ENCODE results near the gene CFDP1.

Gene CFDP1

GRCh38 chr16:75371171-75371570 lies 62.1 kb downstream of the CFDP1 start:
- DNase-seq = no peak

GRCh38 chr16:75364286-75364791 lies 69.0 kb downstream of the CFDP1 start:
- no peak for DNase-seq

DNA sequence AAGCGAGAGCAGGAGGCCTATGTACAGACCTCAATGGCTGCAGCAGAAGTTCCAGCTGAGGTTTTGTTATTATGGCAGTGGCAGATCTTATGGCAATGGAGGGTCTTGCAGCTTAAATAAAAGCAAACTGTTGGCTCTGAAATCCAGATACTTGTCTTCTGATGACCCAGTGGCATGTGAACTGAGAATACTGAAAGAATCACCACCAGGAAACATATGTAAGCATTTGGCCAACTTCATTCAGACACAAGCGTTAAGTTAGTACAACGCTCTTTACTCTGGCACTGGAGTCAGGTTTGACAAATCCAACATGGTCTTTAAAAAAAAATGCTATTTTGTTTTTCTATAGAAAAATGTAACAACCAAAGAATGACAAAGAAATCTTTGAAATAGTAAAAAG lies 70.5 kb downstream of the CFDP1 start:
- DNase-seq = no peak

GRCh38 chr16:75361936-75362335 lies 71.4 kb downstream of the CFDP1 start:
- no peak for DNase-seq

DNA sequence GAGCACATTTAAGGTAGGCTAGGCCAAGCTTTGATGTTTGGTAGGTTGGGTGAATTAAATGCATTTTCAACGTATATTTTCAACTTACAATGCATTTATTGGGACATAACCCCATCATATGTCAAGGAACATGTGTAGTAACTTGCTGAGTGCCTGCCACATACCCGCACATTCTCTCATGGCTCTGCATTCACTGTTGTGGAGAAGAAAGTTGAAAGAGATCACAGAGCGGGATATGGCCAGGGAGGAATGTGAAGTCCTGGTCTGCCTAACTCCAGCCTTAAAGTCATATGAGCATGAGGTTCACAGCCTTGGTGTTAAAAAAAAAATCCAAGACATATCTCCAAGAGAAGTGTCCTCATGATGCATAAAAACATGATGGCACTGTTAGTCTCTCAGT lies 79.1 kb downstream of the CFDP1 start:
- DNase-seq = no peak

GRCh38 chr16:75351183-75351582 lies 82.1 kb downstream of the CFDP1 start:
- no peak for DNase-seq

DNA sequence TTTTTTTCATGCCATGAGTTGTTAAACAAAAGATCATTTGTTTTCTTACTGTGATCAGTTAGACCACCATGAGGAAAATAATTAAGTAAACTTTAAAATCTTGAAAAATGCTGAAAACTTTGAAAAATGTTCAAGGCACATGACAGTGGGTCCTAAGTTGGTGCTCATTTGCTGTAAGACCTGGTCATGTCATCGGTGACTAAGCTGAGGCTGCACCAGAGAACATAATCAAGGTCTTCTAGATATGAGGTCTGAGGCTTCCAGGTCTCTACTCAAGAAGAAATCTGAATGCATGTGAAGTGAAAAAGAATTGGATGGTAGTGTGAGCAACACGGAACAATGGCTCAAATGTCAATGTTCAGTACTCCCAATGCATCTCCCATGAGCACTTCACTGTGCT lies 87.6 kb downstream of the CFDP1 start:
- no peak for DNase-seq

DNA sequence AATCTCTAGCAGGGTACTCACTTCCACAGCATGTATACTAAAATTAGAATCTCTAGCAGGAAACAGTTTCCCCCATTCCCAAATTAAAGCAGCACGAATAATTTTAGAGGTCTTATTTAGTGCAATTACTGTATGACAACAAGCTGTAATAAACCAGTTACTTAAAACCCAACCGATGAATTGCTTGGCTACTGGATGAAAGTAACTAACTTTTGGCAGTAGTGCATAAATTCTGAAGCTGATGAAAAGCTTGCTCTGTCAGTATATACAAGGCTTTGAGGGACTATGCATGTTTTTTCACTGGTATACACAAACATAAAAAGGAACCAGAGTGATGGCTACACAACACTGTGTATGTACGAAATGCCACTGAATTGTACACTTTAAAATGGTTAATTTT lies 89.4 kb downstream of the CFDP1 start:
- no peak for DNase-seq

- no peak for DNase-seq
Observed at GRCh38 chr16:75343286-75343685, 90.0 kb downstream of the CFDP1 start.

DNA sequence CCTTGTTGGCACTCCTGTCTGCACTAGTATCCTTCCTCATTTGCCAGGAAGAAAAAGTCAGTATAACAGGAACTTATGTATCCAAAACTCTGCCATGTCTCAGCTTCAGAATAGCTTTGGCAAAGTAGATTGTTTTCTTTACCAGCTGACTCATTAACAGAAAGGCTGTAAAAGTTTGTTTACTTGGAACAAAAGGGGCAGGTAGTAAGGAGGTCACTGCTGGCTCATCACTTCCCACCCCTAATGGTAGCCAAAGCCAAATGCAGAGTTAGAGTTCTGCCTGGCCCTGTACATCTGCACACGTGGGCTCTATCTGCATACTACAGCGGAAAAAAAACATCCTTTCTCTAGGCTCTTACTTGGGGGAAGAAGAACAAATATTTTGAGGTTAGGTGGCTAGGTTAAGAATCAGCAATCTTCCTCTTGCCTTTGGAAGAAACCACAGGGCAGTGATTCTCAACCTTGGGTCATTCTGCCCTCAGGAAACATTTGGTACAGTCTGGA lies 90.9 kb downstream of the CFDP1 start:
- DNase-seq = no peak

DNA sequence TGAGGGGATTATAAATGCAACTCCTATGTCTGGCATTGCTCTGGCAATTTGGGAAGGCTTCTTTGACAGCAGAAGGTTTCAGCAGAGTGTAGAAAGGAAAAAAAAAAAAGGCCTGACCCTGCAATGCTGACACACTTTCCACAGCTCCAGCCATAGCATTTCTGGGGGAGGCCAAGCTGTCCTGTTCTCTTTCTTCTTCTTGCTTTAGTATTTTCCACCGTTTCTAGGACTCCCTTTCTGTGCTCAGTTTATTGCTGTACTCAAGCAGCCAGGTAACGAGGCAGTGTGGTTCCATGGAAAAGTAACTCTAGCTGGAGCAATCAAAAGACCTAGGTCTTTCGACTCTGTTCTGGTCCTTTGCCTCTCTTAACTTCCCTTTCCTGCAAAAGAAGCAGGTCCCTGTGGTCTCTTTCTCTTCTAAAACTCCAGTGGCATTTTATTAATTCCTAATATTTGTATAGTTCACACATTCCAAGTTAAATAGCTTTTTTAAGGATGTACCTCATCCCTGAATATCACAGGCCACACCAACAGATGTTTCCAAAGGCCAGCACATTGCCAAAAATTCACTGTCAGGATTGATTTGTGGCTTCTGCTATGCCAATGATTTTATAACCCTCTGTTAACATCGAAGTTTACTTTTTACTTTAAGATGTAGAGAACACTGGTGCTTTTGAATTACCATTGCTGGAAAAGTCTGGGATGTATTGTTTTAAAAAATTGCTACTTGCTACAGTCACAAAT lies 91.6 kb downstream of the CFDP1 start:
- no peak for DNase-seq

- DNase-seq = no peak
Observed at GRCh38 chr16:75340741-75341491, 92.4 kb downstream of the CFDP1 start.

DNA sequence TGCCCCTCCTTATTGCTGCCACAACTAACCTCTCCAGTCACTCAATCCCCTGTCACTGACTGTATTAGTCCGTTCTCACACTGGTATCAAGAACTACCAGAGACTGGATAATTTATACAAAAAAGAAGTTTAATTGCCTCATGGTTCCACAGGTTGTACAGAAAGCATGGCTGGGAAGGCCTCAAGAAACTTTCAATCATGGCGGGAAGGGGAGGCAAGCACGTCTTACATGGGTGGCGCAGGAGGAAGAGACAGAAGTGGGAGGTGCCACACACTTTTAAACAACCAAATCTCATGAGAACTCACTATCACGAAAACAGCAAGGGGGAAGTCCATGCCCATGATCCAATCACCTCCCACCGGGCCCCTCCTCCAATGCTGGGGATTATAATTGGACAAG lies 95.9 kb downstream of the CFDP1 start:
- no peak for DNase-seq

- DNase-seq = no peak
Observed at GRCh38 chr16:75336521-75336920, 96.8 kb downstream of the CFDP1 start.

- no peak for DNase-seq
Observed at GRCh38 chr16:75333721-75334163, 99.6 kb downstream of the CFDP1 start.

DNA sequence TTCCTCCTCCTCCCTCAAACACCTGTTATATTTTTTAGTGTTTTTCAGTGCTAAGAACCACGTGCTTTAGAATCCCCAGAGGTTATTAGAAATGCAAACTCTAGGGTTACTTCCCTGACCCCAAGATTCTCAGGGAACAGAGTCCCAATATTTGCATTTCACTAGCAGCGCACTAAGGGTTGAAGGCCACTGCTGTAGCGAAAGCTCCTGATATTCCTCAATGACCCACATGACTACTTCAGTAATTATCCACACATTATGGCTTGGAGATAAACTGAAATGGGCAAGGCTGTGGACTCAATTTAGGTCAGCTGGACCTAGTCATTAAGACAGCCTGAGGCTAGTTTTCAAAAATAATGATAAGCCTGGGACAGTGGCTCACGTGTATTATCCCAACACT lies 103.4 kb downstream of the CFDP1 start:
- DNase-seq = no peak

- peak in 1 of 2 experiments; percentile 6 for DNase-seq
Observed at GRCh38 chr16:75326333-75326732, 107.0 kb downstream of the CFDP1 start.

- DNase-seq = no peak
Observed at GRCh38 chr16:75323933-75324332, 109.4 kb downstream of the CFDP1 start.

DNA sequence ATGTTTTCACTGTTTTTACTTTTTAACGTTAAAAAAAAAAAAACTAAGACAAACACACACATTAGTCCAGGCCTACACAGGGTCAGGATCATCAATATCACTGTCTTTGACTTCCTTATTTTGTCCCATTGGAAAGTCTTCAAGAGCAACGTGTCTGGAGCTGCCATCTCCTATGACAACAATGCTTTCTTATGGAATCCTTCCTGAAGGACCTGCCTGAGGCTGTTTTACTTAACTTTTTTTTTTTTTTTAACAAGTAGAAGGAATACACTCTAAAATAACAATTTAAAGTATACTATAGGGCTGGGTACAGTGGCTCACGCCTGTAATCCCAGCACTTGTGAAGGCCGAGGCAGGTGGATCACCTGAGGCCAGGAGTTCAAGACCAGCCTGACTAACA lies 110.1 kb downstream of the CFDP1 start:
- DNase-seq = no peak

DNA sequence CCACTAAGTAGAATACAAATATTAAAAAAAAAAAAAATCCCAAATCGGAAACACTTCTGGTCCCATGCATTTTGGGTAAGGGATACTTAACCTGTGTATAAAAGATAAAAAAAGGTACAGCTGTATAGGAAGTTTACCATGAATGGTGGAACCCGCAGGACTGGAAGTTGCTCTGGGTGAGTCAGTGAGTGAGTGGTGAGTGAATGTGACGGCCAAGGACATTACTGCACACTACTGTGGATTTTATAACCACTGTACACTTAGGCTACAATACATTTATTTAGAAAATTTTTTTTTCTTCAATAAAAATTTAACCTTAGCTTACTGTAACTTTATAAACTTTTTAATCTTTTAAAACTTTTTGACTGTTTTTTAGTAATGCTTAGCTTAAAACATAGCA lies 110.6 kb downstream of the CFDP1 start:
- no peak for DNase-seq

DNA sequence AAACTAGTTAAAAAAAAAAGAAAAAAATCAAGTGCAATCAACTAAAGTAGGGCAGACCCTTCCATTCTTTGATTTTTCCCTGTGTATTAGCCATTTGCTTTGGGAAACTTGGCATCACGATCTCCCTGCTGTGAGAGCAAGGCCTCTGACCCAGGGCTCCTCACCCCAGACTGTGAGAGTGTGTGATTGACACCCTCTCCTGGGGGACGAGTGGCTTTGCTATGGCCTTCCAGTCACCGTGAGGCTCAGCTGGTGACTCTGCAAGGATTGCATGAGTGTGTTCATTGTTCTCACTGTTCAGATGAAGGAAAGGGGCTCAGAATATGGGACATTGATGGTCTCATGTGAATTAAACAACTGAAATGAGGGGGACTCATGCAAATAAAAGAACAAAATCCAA lies 112.9 kb downstream of the CFDP1 start:
- no peak for DNase-seq

- no peak for DNase-seq
Observed at GRCh38 chr16:75319513-75320411, 113.5 kb downstream of the CFDP1 start.

DNA sequence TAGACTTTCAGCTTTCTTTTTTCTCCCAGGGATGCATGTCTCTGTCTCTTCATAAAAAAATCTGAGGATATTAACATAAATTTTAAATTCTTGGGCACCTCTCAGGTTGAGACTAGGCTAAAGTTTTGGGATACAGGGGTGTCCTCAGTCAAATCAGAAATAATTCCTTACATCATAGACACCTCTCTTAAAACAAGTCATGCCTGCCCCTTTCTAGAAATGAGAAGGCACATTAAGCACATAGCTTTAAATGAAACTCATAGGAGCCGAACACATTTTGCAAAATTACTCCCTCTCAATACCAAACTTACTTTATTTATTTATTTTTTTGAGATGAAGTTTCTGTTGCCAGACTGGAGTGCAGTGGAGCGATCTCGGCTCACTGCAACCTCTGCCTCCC lies 114.6 kb downstream of the CFDP1 start:
- no peak for DNase-seq

Data from NCI-H2081 (cell line).